SK-N-SH treated with all-trans-retinoic acid at 6 μM for 48 hours (cell line): ENCODE data around the gene KRTAP5-6.

Source experiments
- ATAC-seq: fragments of 200-7000 bp; cut with Tn5 transposase; 3 replicates; pipeline ENCODE4 v1.9.1; 2020; ENCODE audit warnings: mild to moderate bottlenecking, moderate library complexity
- BACH2 ChIP-seq: fragments of 250-450 bp; sonication (Bioruptor Pico); IDR thresholded peaks from 2 replicates; pipeline ENCODE4 v1.9.0; 2021; ENCODE audit warnings: mild to moderate bottlenecking, borderline replicate concordance
- CSDC2 ChIP-seq: fragments of 250-450 bp; sonication (Bioruptor Pico); IDR thresholded peaks from 2 replicates; pipeline ENCODE4 v1.5.0; 2020; ENCODE audit warnings: mild to moderate bottlenecking, moderate library complexity
- ESRRG ChIP-seq: fragments of 250-450 bp; sonication (Bioruptor Pico); IDR thresholded peaks from 2 replicates; pipeline ENCODE4 v1.6.1; 2021; ENCODE audit warnings: mild to moderate bottlenecking
- GLIS3 ChIP-seq: fragments of 250-450 bp; sonication (Bioruptor Pico); IDR thresholded peaks from 2 replicates; pipeline ENCODE4 v1.5.0; 2020; ENCODE audit warnings: mild to moderate bottlenecking, moderate library complexity
- ISL1 ChIP-seq: fragments of 250-450 bp; sonication (Bioruptor Pico); IDR thresholded peaks from 2 replicates; pipeline ENCODE4 v2.1.2; 2022; ENCODE audit warnings: mild to moderate bottlenecking, moderate library complexity
- OSR1 ChIP-seq: fragments of 250-450 bp; sonication (Bioruptor Pico); IDR thresholded peaks from 2 replicates; pipeline ENCODE4 v1.8.0; 2022; ENCODE audit warnings: moderate library complexity, mild to moderate bottlenecking, inconsistent platforms
- PATZ1 ChIP-seq: fragments of 250-450 bp; sonication (Bioruptor Pico); IDR thresholded peaks from 2 replicates; pipeline ENCODE4 v1.8.0; 2020; ENCODE audit warnings: mild to moderate bottlenecking, moderate library complexity, borderline replicate concordance
- POU6F1 ChIP-seq: fragments of 250-450 bp; sonication (Bioruptor Pico); IDR thresholded peaks from 2 replicates; pipeline ENCODE4 v1.8.0; 2021; ENCODE audit warnings: low read depth, mild to moderate bottlenecking, moderate library complexity, borderline replicate concordance
- PPARA ChIP-seq: fragments of 250-450 bp; sonication (Bioruptor Pico); IDR thresholded peaks from 2 replicates; pipeline ENCODE4 v1.5.0; 2020; ENCODE audit warnings: mild to moderate bottlenecking, borderline replicate concordance
- SNAI2 ChIP-seq: fragments of 250-450 bp; sonication (Bioruptor Pico); IDR thresholded peaks from 2 replicates; pipeline ENCODE4 v1.5.0; 2020; ENCODE audit warnings: mild to moderate bottlenecking, moderate library complexity
- TCF4 ChIP-seq: fragments of 250-450 bp; sonication (Bioruptor Pico); IDR thresholded peaks from 2 replicates; pipeline ENCODE4 v1.8.0; 2021; ENCODE audit warnings: mild to moderate bottlenecking, moderate library complexity, borderline replicate concordance
- TOX ChIP-seq: fragments of 250-450 bp; sonication (Bioruptor Pico); IDR thresholded peaks from 2 replicates; pipeline ENCODE4 v1.8.0; 2021; ENCODE audit warnings: mild to moderate bottlenecking, moderate library complexity, borderline replicate concordance
- TSHZ2 ChIP-seq: fragments of 250-450 bp; sonication (Bioruptor Pico); IDR thresholded peaks from 2 replicates; pipeline ENCODE4 v1.5.0; 2020; ENCODE audit warnings: mild to moderate bottlenecking, moderate library complexity
- ZFP3 ChIP-seq: fragments of 250-450 bp; sonication (Bioruptor Pico); IDR thresholded peaks from 2 replicates; pipeline ENCODE4 v1.5.0; 2020; ENCODE audit warnings: mild to moderate bottlenecking, moderate library complexity
- ZFP30 ChIP-seq: fragments of 450-650 bp; formaldehyde crosslinking; IDR thresholded peaks from 2 replicates; pipeline ENCODE4 v1.5.0; 2022; ENCODE audit warnings: mild to moderate bottlenecking, moderate library complexity
- ZNF565 ChIP-seq: fragments of 450-650 bp; formaldehyde crosslinking; conservative IDR thresholded peaks from 2 replicates; pipeline ENCODE4 v1.5.0; 2020; ENCODE audit warnings: low read depth, mild to moderate bottlenecking, moderate library complexity
- ZNF70 ChIP-seq: fragments of 450-650 bp; formaldehyde crosslinking; IDR thresholded peaks from 2 replicates; pipeline ENCODE4 v1.5.0; 2020; ENCODE audit warnings: mild to moderate bottlenecking, moderate library complexity
- ZNF8 ChIP-seq: fragments of 450-650 bp; formaldehyde crosslinking; IDR thresholded peaks from 2 replicates; pipeline ENCODE4 v1.5.0; 2020; ENCODE audit warnings: mild to moderate bottlenecking, moderate library complexity
- TF ChIP-seq, protein P1 (sequence below): fragments of 250-450 bp; sonication (Bioruptor Pico); IDR thresholded peaks from 2 replicates; pipeline ENCODE4 v1.5.1; 2020; ENCODE audit warnings: low read depth, mild to moderate bottlenecking, moderate library complexity
- TF ChIP-seq, protein P2 (sequence below): fragments of 250-450 bp; sonication (Bioruptor Pico); IDR thresholded peaks from 2 replicates; pipeline ENCODE4 v1.5.1; 2021; ENCODE audit warnings: mild to moderate bottlenecking, moderate library complexity

The KRTAP5-6 gene

GRCh38 chr11:1746956-1747752 is 50.2 kb downstream of the KRTAP5-6 start:
- ATAC-seq = no peak
- TF ChIP-seq, protein P1, sequence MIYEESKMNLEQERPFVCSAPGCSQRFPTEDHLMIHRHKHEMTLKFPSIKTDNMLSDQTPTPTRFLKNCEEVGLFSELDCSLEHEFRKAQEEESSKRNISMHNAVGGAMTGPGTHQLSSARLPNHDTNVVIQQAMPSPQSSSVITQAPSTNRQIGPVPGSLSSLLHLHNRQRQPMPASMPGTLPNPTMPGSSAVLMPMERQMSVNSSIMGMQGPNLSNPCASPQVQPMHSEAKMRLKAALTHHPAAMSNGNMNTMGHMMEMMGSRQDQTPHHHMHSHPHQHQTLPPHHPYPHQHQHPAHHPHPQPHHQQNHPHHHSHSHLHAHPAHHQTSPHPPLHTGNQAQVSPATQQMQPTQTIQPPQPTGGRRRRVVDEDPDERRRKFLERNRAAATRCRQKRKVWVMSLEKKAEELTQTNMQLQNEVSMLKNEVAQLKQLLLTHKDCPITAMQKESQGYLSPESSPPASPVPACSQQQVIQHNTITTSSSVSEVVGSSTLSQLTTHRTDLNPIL (CRISPR knock-in tag) = no peak
- TF ChIP-seq BACH2 (CRISPR knock-in tag) (no peak), GLIS3 (CRISPR knock-in tag) (no peak), CSDC2 (CRISPR knock-in tag) (no peak), ISL1 (CRISPR knock-in tag) (no peak), PATZ1 (CRISPR knock-in tag) (no peak), POU6F1 (no peak), TSHZ2 (CRISPR knock-in tag) (no peak), ZNF70 (no peak), TCF4 (CRISPR knock-in tag) (no peak), ESRRG (CRISPR knock-in tag) (no peak), SNAI2 (no peak), PPARA (CRISPR knock-in tag) (no peak), TOX (no peak), ZFP30 (CRISPR knock-in tag) (no peak), ZNF8 (CRISPR knock-in tag) (no peak), OSR1 (no peak), ZNF565 (CRISPR knock-in tag) (no peak), ZFP3 (CRISPR knock-in tag) (no peak)
- TF ChIP-seq, protein P2, sequence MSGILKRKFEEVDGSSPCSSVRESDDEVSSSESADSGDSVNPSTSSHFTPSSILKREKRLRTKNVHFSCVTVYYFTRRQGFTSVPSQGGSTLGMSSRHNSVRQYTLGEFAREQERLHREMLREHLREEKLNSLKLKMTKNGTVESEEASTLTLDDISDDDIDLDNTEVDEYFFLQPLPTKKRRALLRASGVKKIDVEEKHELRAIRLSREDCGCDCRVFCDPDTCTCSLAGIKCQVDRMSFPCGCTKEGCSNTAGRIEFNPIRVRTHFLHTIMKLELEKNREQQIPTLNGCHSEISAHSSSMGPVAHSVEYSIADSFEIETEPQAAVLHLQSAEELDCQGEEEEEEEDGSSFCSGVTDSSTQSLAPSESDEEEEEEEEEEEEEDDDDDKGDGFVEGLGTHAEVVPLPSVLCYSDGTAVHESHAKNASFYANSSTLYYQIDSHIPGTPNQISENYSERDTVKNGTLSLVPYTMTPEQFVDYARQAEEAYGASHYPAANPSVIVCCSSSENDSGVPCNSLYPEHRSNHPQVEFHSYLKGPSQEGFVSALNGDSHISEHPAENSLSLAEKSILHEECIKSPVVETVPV (CRISPR knock-in tag) = no peak
